ENCODE data around the gene YDJC.
A peak's percentile ranks its signal among the peaks of the same experiment; 100 is the strongest.

Gene YDJC

GRCh38 chr22:21659864-21660525 lies 30.2 kb upstream of the YDJC start:
- peaks cover 4% of the 10 kb centered on the region for H3K4me1 ChIP-seq (ENCODE audit: insufficient read depth, insufficient read length)
- TF ChIP-seq ZNF274 (IDR thresholded peaks at IDR 0.05; ENCODE audit: low read depth, low read length) (no peak), YY1 (IDR thresholded peaks at IDR 0.05; ENCODE audit: insufficient read depth, insufficient read length) (no peak), SUZ12 (IDR thresholded peaks at IDR 0.05; ENCODE audit: extremely low read depth, insufficient read depth, insufficient read length) (no peak)
- no peak for DNase-seq (ENCODE audit: low read depth, low spot score)

GRCh38 chr22:21657360-21658032 lies 27.7 kb upstream of the YDJC start:
- Histone ChIP-seq H3K4me3 (ENCODE audit: insufficient read length, low read depth) (peak overlapping the region; percentile 61), H3K4me1 (ENCODE audit: insufficient read depth, insufficient read length) (peaks cover 4% of the 10 kb centered on the region), H3K9ac (ENCODE audit: insufficient read length, low read depth) (peak overlapping the region; percentile 83), H3K27me3 (ENCODE audit: insufficient read depth, insufficient read length) (no peaks in the 10 kb centered on the region), H3K9me3 (ENCODE audit: insufficient read depth, low read length) (no peaks in the 10 kb centered on the region), H3K36me3 (ENCODE audit: insufficient read depth, insufficient read length, low read length) (peaks cover 19% of the 10 kb centered on the region)
- TF ChIP-seq YY1 (IDR thresholded peaks at IDR 0.05; ENCODE audit: insufficient read depth, insufficient read length) (no peak), ZNF274 (IDR thresholded peaks at IDR 0.05; ENCODE audit: low read depth, low read length) (no peak), SUZ12 (IDR thresholded peaks at IDR 0.05; ENCODE audit: extremely low read depth, insufficient read depth, insufficient read length) (no peak)
- DNase-seq (ENCODE audit: low read depth, low spot score) = no peak

More at GRCh38 chr22:21659864-21660525, 30.2 kb upstream of the YDJC start:
- Histone ChIP-seq H3K9me3 (ENCODE audit: insufficient read depth, low read length) (no peaks in the 10 kb centered on the region), H3K36me3 (ENCODE audit: insufficient read depth, insufficient read length, low read length) (peaks cover 2% of the 10 kb centered on the region), H3K27me3 (ENCODE audit: insufficient read depth, insufficient read length) (no peaks in the 10 kb centered on the region), H3K9ac (ENCODE audit: insufficient read length, low read depth) (no peak overlapping the region), H3K4me3 (ENCODE audit: insufficient read length, low read depth) (no peak overlapping the region)

- H3K4me1 ChIP-seq (ENCODE audit: insufficient read depth, insufficient read length) = peaks cover 4% of the 10 kb centered on the region
- no peaks in the 10 kb centered on the region for H3K9me3 ChIP-seq (ENCODE audit: insufficient read depth, low read length)
- H3K9ac ChIP-seq (ENCODE audit: insufficient read length, low read depth) = peak overlapping the region; percentile 27
- peak overlapping the region; percentile 2 for H3K4me3 ChIP-seq (ENCODE audit: insufficient read length, low read depth)
- H3K36me3 ChIP-seq (ENCODE audit: insufficient read depth, insufficient read length, low read length) = peaks cover 19% of the 10 kb centered on the region
- TF ChIP-seq YY1 (IDR thresholded peaks at IDR 0.05; ENCODE audit: insufficient read depth, insufficient read length) = no peak
- TF ChIP-seq SUZ12 (IDR thresholded peaks at IDR 0.05; ENCODE audit: extremely low read depth, insufficient read depth, insufficient read length) = no peak
- no peak for TF ChIP-seq ZNF274 (IDR thresholded peaks at IDR 0.05; ENCODE audit: low read depth, low read length)
- no peaks in the 10 kb centered on the region for H3K27me3 ChIP-seq (ENCODE audit: insufficient read depth, insufficient read length)
- DNase-seq (ENCODE audit: low read depth, low spot score) = no peak
These were observed 27.2 kb upstream of the YDJC start for GRCh38 chr22:21657020-21657359.

GRCh38 chr22:21652547-21653545 lies 23.0 kb upstream of the YDJC start:
- Histone ChIP-seq H3K9me3 (ENCODE audit: insufficient read depth, low read length) (no peaks in the 10 kb centered on the region), H3K9ac (ENCODE audit: insufficient read length, low read depth) (peak overlapping the region; percentile 88), H3K27me3 (ENCODE audit: insufficient read depth, insufficient read length) (no peaks in the 10 kb centered on the region), H3K4me3 (ENCODE audit: insufficient read length, low read depth) (peak overlapping the region; percentile 76), H3K4me1 (ENCODE audit: insufficient read depth, insufficient read length) (peaks cover 7% of the 10 kb centered on the region), H3K36me3 (ENCODE audit: insufficient read depth, insufficient read length, low read length) (peaks cover 24% of the 10 kb centered on the region)
- no peak for DNase-seq (ENCODE audit: low read depth, low spot score)
- TF ChIP-seq ZNF274 (IDR thresholded peaks at IDR 0.05; ENCODE audit: low read depth, low read length) = no peak
- no peak for TF ChIP-seq YY1 (IDR thresholded peaks at IDR 0.05; ENCODE audit: insufficient read depth, insufficient read length)
- no peak for TF ChIP-seq SUZ12 (IDR thresholded peaks at IDR 0.05; ENCODE audit: extremely low read depth, insufficient read depth, insufficient read length)

GRCh38 chr22:21652010-21652546 lies 22.3 kb upstream of the YDJC start:
- Histone ChIP-seq H3K4me1 (ENCODE audit: insufficient read depth, insufficient read length) (peaks cover 7% of the 10 kb centered on the region), H3K4me3 (ENCODE audit: insufficient read length, low read depth) (peak overlapping the region; percentile 76), H3K9ac (ENCODE audit: insufficient read length, low read depth) (peak overlapping the region; percentile 88), H3K9me3 (ENCODE audit: insufficient read depth, low read length) (no peaks in the 10 kb centered on the region), H3K36me3 (ENCODE audit: insufficient read depth, insufficient read length, low read length) (peaks cover 24% of the 10 kb centered on the region), H3K27me3 (ENCODE audit: insufficient read depth, insufficient read length) (no peaks in the 10 kb centered on the region)
- TF ChIP-seq YY1 (IDR thresholded peaks at IDR 0.05; ENCODE audit: insufficient read depth, insufficient read length) (no peak), ZNF274 (IDR thresholded peaks at IDR 0.05; ENCODE audit: low read depth, low read length) (no peak), SUZ12 (IDR thresholded peaks at IDR 0.05; ENCODE audit: extremely low read depth, insufficient read depth, insufficient read length) (no peak)
- DNase-seq (ENCODE audit: low read depth, low spot score) = no peak

- no peaks in the 10 kb centered on the region for H3K9me3 ChIP-seq (ENCODE audit: insufficient read depth, low read length)
- TF ChIP-seq YY1 (IDR thresholded peaks at IDR 0.05; ENCODE audit: insufficient read depth, insufficient read length) (no peak), SUZ12 (IDR thresholded peaks at IDR 0.05; ENCODE audit: extremely low read depth, insufficient read depth, insufficient read length) (no peak), ZNF274 (IDR thresholded peaks at IDR 0.05; ENCODE audit: low read depth, low read length) (no peak)
- H3K27me3 ChIP-seq (ENCODE audit: insufficient read depth, insufficient read length) = no peaks in the 10 kb centered on the region
- peaks cover 25% of the 10 kb centered on the region for H3K36me3 ChIP-seq (ENCODE audit: insufficient read depth, insufficient read length, low read length)
- peaks cover 3% of the 10 kb centered on the region for H3K4me1 ChIP-seq (ENCODE audit: insufficient read depth, insufficient read length)
- DNase-seq (ENCODE audit: low read depth, low spot score) = no peak
- H3K9ac ChIP-seq (ENCODE audit: insufficient read length, low read depth) = peak overlapping the region; percentile 74
- peak overlapping the region; percentile 76 for H3K4me3 ChIP-seq (ENCODE audit: insufficient read length, low read depth)
These were observed 21.7 kb upstream of the YDJC start for GRCh38 chr22:21651521-21652009.

All from NT2/D1 (cell line).